Suprapubic skin (tissue), 4 donors: ENCODE data around the gene HLF.

ENCODE experiments used
- POLR2A ChIP-seq, 2 donors: fragments of 450-650 bp; IDR thresholded peaks; one replicate each; pipeline ENCODE4 v1.6.1; 2017; ENCODE audit warnings: antibody characterized with exemption in 2 of 2, mild to moderate bottlenecking in 2 of 2, moderate library complexity in 2 of 2
- POLR2AphosphoS5 ChIP-seq, 3 donors: sonication (generic); formaldehyde crosslinking; IDR thresholded peaks; one replicate each; pipeline ENCODE4 v1.6.1; 2017; ENCODE audit warnings: antibody characterized with exemption in 3 of 3
- TF ChIP-seq, protein P1 (sequence below), 2 donors: fragments of 200-600 bp in 1 of 2; fragments of 450-650 bp in 1 of 2; sonication (generic) in 1 of 2; IDR thresholded peaks; one replicate each; pipeline ENCODE4 v1.5.1; 2016 to 2019; ENCODE audit warnings: antibody characterized with exemption in 2 of 2, mild to moderate bottlenecking in 1 of 2, moderate library complexity in 1 of 2

GRCh38 chr17:55351226-55351625 is 86.5 kb downstream of the HLF start:
- TF ChIP-seq, protein P1, sequence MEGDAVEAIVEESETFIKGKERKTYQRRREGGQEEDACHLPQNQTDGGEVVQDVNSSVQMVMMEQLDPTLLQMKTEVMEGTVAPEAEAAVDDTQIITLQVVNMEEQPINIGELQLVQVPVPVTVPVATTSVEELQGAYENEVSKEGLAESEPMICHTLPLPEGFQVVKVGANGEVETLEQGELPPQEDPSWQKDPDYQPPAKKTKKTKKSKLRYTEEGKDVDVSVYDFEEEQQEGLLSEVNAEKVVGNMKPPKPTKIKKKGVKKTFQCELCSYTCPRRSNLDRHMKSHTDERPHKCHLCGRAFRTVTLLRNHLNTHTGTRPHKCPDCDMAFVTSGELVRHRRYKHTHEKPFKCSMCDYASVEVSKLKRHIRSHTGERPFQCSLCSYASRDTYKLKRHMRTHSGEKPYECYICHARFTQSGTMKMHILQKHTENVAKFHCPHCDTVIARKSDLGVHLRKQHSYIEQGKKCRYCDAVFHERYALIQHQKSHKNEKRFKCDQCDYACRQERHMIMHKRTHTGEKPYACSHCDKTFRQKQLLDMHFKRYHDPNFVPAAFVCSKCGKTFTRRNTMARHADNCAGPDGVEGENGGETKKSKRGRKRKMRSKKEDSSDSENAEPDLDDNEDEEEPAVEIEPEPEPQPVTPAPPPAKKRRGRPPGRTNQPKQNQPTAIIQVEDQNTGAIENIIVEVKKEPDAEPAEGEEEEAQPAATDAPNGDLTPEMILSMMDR (IDR thresholded peaks at IDR 0.05): no peak
- no peak for TF ChIP-seq POLR2AphosphoS5 (IDR thresholded peaks at IDR 0.05)
- TF ChIP-seq POLR2A (IDR thresholded peaks at IDR 0.05): no peak
